Astrocyte (in vitro differentiated cells and primary cell): Measurements from ENCODE around the gene CXCL10. TPM values are rescaled to one million over a fixed set of nuclear protein-coding genes. Genes with fewer than 3 reads are reported as not detected.

Experiments used
- DNase-seq: peaks from one replicate; pipeline ENCODE4 v3.0.0-alpha.2; 2010; ENCODE audit warnings: low read depth
- FAIRE-seq: peaks from 2 replicates; lab custom pipeline; 2011; peaks lifted over from hg19 to GRCh38; lab: Jason Lieb, UNC
- H2AFZ ChIP-seq: 2 replicates; pipeline ENCODE4 v1.6.0; 2012; ENCODE audit warnings: low read depth, low read length, inconsistent platforms
- H3K27ac ChIP-seq: 2 replicates; pipeline ENCODE4 v1.5.1; 2011; ENCODE audit warnings: low read depth, low read length, inconsistent platforms
- H3K27me3 ChIP-seq: 2 replicates; pipeline ENCODE4 v1.6.0; 2011; ENCODE audit warnings: low read length, inconsistent platforms; ENCODE audit not compliant: insufficient read depth
- H3K36me3 ChIP-seq: 2 replicates; pipeline ENCODE4 v1.5.1; 2011; ENCODE audit warnings: low read length, inconsistent platforms; ENCODE audit not compliant: insufficient read depth
- H3K4me1 ChIP-seq: 2 replicates; pipeline ENCODE4 v1.5.1; 2011; ENCODE audit warnings: low read length, inconsistent platforms; ENCODE audit not compliant: insufficient read depth
- H3K4me2 ChIP-seq: 2 replicates; pipeline ENCODE4 v1.6.0; 2012; ENCODE audit warnings: low read length, inconsistent platforms
- H3K4me3 ChIP-seq: 2 replicates; pipeline ENCODE4 v1.5.1; 2011; ENCODE audit warnings: low read depth, mild to moderate bottlenecking, low read length, inconsistent platforms; ENCODE audit not compliant: insufficient read depth
- H3K79me2 ChIP-seq: 2 replicates; pipeline ENCODE4 v1.6.0; 2012; ENCODE audit warnings: mild to moderate bottlenecking, low read length, inconsistent platforms; ENCODE audit not compliant: insufficient read depth
- H3K9ac ChIP-seq: 2 replicates; pipeline ENCODE4 v1.6.0; 2012; ENCODE audit warnings: mild to moderate bottlenecking, low read length, inconsistent platforms
- H3K9me3 ChIP-seq: 2 replicates; pipeline ENCODE4 v1.5.1; 2012; ENCODE audit warnings: low read depth, mild to moderate bottlenecking, low read length, inconsistent platforms; ENCODE audit not compliant: insufficient read depth
- H4K20me1 ChIP-seq: 2 replicates; pipeline ENCODE4 v1.6.0; 2012; ENCODE audit warnings: low read length, inconsistent platforms; ENCODE audit not compliant: insufficient read depth
- H3K27ac Mint-ChIP-seq: one replicate; pipeline ENCODE4 v1.8.0; 2021; ENCODE audit warnings: mild to moderate bottlenecking, mixed read lengths; ENCODE audit not compliant: unreplicated experiment
- H3K27me3 Mint-ChIP-seq: one replicate; pipeline ENCODE4 v1.8.0; 2021; ENCODE audit warnings: low read depth, mixed read lengths; ENCODE audit not compliant: unreplicated experiment
- H3K36me3 Mint-ChIP-seq: one replicate; pipeline ENCODE4 v1.8.0; 2021; ENCODE audit warnings: low read depth, mixed read lengths; ENCODE audit not compliant: unreplicated experiment
- H3K4me1 Mint-ChIP-seq: one replicate; pipeline ENCODE4 v1.8.0; 2021; ENCODE audit warnings: low read depth, mixed read lengths; ENCODE audit not compliant: unreplicated experiment
- H3K4me3 Mint-ChIP-seq: one replicate; pipeline ENCODE4 v1.8.0; 2021; ENCODE audit warnings: mild to moderate bottlenecking, moderate library complexity, mixed read lengths; ENCODE audit not compliant: unreplicated experiment
- H3K9me3 Mint-ChIP-seq: one replicate; pipeline ENCODE4 v1.8.0; 2021; ENCODE audit warnings: mild to moderate bottlenecking, mixed read lengths; ENCODE audit not compliant: unreplicated experiment
- EZH2 ChIP-seq: IDR thresholded peaks from 2 replicates; pipeline ENCODE4 v1.6.1; 2012; ENCODE audit warnings: mild to moderate bottlenecking, low read length, inconsistent platforms; ENCODE audit not compliant: insufficient read depth
- total RNA-seq: library from RNA; stranded (reverse); gene quantifications from 2 replicates; pipeline ENCODE4 v1.2.1, GENCODE V29; 2021
- TF ChIP-seq, protein P1 (sequence below): IDR thresholded peaks from 2 replicates; pipeline ENCODE4 v1.5.1; 2011; ENCODE audit warnings: low read depth, mild to moderate bottlenecking, inconsistent platforms, low read length, moderate library complexity; ENCODE audit not compliant: insufficient read depth

The CXCL10 gene
- total RNA-seq, 1 donor from 2014 or later = 12.9 TPM

DNA sequence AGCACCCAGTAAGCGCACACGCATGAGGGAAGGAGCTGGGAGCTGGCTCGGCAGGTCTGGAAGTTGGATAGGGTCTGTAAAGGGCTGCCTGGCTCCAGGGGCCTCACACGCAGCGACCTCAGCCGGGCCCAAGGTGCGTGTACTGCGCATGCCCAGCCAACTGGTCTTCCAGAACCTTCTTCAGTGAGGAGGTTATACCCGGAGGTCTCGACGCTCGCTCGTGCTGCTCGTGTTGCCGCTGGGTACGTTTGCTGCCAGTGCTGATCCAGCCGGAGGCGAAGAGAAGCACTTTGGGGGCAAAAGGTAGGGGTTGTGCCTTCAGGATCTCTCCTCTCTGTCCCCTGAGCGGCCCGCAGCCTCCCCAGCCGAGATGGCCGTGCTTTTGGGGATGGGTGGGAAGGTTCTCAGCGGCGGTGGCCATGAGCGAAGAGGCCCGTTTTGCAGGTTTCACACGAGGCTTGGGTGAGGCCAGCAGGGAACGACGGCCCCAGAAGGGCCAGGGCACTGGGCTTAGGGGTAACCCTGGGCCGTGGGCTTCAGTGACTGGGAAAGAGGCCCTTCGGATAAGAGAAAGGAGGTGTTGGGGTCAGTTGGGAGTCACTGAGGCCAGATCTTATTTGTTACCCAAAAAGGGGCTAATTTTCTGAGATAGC, 12.2 kb downstream of the CXCL10 start:
- H3K4me3 ChIP-seq = no peak overlapping the region
- H3K9me3 Mint-ChIP-seq = peaks cover 2% of the 10 kb centered on the region
- H3K36me3 ChIP-seq = no peaks in the 10 kb centered on the region
- no peaks in the 10 kb centered on the region for H3K27me3 Mint-ChIP-seq
- H4K20me1 ChIP-seq = no peaks in the 10 kb centered on the region
- peaks cover 16% of the 10 kb centered on the region for H3K4me1 Mint-ChIP-seq
- H3K36me3 Mint-ChIP-seq = no peaks in the 10 kb centered on the region
- no peak overlapping the region for H2AFZ ChIP-seq
- H3K79me2 ChIP-seq = no peaks in the 10 kb centered on the region
- H3K9me3 ChIP-seq = no peaks in the 10 kb centered on the region
- peak overlapping the region; percentile 77 for H3K4me2 ChIP-seq
- no peak for TF ChIP-seq EZH2
- TF ChIP-seq, protein P1, sequence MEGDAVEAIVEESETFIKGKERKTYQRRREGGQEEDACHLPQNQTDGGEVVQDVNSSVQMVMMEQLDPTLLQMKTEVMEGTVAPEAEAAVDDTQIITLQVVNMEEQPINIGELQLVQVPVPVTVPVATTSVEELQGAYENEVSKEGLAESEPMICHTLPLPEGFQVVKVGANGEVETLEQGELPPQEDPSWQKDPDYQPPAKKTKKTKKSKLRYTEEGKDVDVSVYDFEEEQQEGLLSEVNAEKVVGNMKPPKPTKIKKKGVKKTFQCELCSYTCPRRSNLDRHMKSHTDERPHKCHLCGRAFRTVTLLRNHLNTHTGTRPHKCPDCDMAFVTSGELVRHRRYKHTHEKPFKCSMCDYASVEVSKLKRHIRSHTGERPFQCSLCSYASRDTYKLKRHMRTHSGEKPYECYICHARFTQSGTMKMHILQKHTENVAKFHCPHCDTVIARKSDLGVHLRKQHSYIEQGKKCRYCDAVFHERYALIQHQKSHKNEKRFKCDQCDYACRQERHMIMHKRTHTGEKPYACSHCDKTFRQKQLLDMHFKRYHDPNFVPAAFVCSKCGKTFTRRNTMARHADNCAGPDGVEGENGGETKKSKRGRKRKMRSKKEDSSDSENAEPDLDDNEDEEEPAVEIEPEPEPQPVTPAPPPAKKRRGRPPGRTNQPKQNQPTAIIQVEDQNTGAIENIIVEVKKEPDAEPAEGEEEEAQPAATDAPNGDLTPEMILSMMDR = no peak
- H3K27me3 ChIP-seq = peaks cover 3% of the 10 kb centered on the region
- FAIRE-seq (no peak), DNase-seq (no peak)
- no peak overlapping the region for H3K27ac ChIP-seq
- peak overlapping the region; percentile 93 for H3K27ac Mint-ChIP-seq
- no peak overlapping the region for H3K4me3 Mint-ChIP-seq
- H3K9ac ChIP-seq = no peak overlapping the region
- peaks cover 12% of the 10 kb centered on the region for H3K4me1 ChIP-seq

- no peaks in the 10 kb centered on the region for H3K79me2 ChIP-seq
- no peak overlapping the region for H3K9ac ChIP-seq
- Mint-ChIP-seq H3K27ac (no peak overlapping the region), H3K36me3 (no peaks in the 10 kb centered on the region), H3K4me3 (no peak overlapping the region), H3K9me3 (peaks cover 2% of the 10 kb centered on the region), H3K4me1 (peaks cover 16% of the 10 kb centered on the region), H3K27me3 (no peaks in the 10 kb centered on the region)
- no peaks in the 10 kb centered on the region for H4K20me1 ChIP-seq
- no peak overlapping the region for H3K4me2 ChIP-seq
- no peaks in the 10 kb centered on the region for H3K9me3 ChIP-seq
- no peaks in the 10 kb centered on the region for H3K36me3 ChIP-seq
- no peak overlapping the region for H3K4me3 ChIP-seq
- peaks cover 12% of the 10 kb centered on the region for H3K4me1 ChIP-seq
- no peak overlapping the region for H3K27ac ChIP-seq
- DNase-seq = no peak
- TF ChIP-seq, protein P1 = no peak
- no peak for TF ChIP-seq EZH2
- no peak overlapping the region for H2AFZ ChIP-seq
- FAIRE-seq = no peak
- peaks cover 3% of the 10 kb centered on the region for H3K27me3 ChIP-seq
Measured at GRCh38 chr4:76010576-76010975, 12.7 kb downstream of the CXCL10 start.

DNA sequence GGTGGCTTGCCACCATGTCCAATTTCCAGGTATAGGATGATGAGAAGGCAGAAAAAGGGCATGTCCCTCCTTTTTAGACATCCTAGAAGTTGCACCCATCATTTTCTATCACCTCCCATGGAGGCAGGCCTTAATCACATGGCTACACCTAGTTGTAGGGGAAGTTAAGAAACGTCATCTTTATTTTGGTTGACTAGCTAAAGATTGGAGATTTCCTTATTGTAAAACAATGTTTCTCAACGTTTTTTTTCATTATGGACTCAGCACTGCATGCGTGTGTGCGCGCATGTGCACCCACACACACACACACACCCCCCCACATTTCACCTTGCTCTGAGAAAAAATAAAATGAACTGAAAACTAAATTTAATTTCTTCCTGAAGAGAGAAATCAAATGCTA, 14.0 kb downstream of the CXCL10 start:
- Mint-ChIP-seq H3K4me1 (peaks cover 16% of the 10 kb centered on the region), H3K9me3 (peaks cover 2% of the 10 kb centered on the region)

More for the DNA sequence above, 14.0 kb downstream of the CXCL10 start:
- Histone ChIP-seq H3K27ac (no peak overlapping the region), H3K79me2 (no peaks in the 10 kb centered on the region), H3K4me3 (no peak overlapping the region), H3K27me3 (peaks cover 3% of the 10 kb centered on the region), H3K4me1 (peaks cover 12% of the 10 kb centered on the region), H3K9ac (no peak overlapping the region), H3K36me3 (no peaks in the 10 kb centered on the region), H4K20me1 (no peaks in the 10 kb centered on the region), H3K9me3 (no peaks in the 10 kb centered on the region), H3K4me2 (no peak overlapping the region), H2AFZ (no peak overlapping the region)
- Mint-ChIP-seq H3K4me3 (no peak overlapping the region), H3K27ac (no peak overlapping the region), H3K27me3 (no peaks in the 10 kb centered on the region), H3K36me3 (no peaks in the 10 kb centered on the region)
- DNase-seq (no peak), FAIRE-seq (no peak)
- TF ChIP-seq EZH2 = no peak
- TF ChIP-seq, protein P1 = no peak
